Medulla oblongata (tissue), 1 donor: ENCODE measurements around the gene TMIGD3.

Experiments
- DNase-seq: peaks from one replicate; pipeline ENCODE4 v3.0.0-alpha.2; 2015; ENCODE audit errors: extremely low spot score

Gene TMIGD3

DNA sequence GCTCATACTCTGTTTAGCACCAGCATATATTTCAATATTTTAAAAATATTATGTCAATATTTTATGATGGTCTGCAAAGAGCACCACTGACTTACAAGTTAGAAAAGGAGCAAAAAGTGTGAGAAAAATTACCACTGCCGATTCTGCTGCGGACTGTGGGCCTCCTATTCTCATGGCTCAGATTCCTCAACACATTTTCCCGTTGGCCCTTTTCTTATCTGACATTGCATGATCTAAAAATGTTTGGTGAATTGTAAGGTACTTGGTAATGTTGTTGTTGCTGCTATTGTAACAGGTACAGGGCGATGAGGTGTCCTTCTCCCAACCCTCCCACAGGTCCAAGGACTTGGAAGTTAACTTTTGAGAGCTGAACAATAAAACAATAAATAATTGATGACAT, 28.9 kb downstream of the TMIGD3 start:
- DNase-seq: no peak

GRCh38 chr1:111474106-111474505, 29.3 kb downstream of the TMIGD3 start:
- no peak for DNase-seq

- no peak for DNase-seq
Measured at GRCh38 chr1:111471538-111471937, 31.9 kb downstream of the TMIGD3 start.

- DNase-seq: peak; percentile 86
Measured at GRCh38 chr1:111471012-111471411, 32.4 kb downstream of the TMIGD3 start.

GRCh38 chr1:111470596-111470995, 32.8 kb downstream of the TMIGD3 start:
- DNase-seq: no peak

GRCh38 chr1:111469539-111469938, 33.9 kb downstream of the TMIGD3 start:
- DNase-seq: no peak

GRCh38 chr1:111468717-111469100, 34.7 kb downstream of the TMIGD3 start:
- DNase-seq: no peak

DNA sequence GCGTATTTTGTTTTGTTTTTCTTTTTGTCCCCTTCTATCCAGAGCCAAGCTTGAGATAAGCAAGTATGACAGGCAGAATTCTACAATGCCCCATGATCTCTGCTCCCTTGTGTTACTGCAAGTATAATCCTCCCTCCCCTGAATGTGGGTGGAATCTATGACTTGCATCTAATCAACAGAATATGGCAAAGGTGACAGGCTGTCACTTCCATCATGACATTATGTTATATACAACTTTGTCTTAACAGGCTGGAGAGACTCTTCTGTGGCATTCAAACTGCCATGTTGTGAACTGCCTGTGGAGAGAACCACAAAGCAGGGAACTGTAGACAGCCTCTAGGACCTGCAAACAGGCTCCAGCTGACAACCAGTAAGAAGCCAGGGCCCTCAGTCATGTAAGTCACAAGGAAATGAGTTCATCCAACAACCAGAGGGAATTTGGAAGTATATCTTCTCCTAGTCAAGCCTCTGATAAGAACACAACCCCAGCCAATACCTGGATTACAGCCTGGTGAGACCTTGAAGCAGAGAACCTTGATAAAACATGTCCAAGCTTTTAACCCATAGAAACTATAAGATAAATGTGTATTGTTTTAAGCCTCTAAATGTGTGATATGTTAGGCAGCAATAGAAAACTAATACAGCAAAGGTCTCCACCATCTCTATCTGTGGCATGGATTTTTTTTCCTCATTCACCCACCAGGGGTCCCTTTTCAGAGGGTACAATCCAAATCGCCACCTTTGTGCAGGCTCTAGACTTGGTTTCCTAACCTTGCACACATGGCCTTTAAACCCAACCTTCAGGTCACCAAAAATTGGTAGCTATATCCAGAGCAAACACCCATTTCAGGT, 35.3 kb downstream of the TMIGD3 start:
- DNase-seq: no peak

GRCh38 chr1:111466480-111466879, 37.0 kb downstream of the TMIGD3 start:
- no peak for DNase-seq

- no peak for DNase-seq
Measured at GRCh38 chr1:111465754-111466153, 37.7 kb downstream of the TMIGD3 start.

DNA sequence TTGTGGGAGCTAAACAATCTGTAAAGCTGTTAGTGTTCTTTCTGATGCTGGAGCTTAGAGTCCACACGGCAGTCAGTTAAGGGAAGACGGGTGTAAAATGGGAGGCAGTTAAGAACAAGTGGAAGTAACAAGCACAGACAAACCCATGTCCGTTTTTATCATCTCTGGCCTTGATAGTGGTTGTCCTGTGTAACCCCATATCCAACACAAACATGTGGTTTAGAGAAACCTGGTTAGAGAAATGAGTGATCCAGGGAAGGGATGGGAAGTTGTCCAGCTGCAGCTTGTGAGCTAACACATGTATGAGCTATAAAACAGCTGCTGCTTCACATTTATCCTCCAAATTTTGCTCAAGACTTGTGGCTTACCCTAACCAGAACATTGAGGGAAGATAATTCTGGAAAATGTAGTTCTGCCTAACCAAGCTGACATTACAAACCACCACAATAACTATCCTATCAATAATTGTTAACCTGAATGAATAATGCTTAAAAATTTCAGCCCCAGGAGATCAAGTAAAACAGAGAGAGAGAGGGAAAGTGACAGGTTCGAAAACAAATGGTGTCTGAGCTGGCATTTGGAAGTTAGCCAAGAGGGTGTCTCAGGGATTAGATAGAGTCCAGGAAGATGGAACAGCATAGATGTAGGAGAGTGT, 40.3 kb downstream of the TMIGD3 start:
- DNase-seq: no peak

- no peak for DNase-seq
Measured at GRCh38 chr1:111462370-111463028, 40.9 kb downstream of the TMIGD3 start.

GRCh38 chr1:111461765-111462164, 41.7 kb downstream of the TMIGD3 start:
- DNase-seq: no peak

DNA sequence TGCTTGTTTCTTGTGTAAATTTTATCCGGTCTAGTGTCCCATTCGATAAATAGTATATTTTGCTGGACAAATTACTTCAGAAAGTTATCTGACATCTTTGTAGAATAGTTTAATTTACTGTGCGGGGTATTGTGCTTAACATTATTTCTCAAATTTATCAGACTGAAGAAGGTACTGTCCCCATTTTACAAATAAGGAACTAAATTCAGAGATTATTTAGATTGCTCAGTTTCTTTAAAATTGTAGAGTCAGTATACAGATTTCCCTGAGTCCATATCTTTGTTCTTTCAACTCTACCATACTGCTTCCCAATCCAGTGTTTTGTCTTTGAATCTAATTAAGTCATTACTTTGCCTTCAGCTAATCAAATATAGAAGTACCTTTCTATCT, 47.8 kb downstream of the TMIGD3 start:
- no peak for DNase-seq

- no peak for DNase-seq
Measured at GRCh38 chr1:111454859-111455641, 48.4 kb downstream of the TMIGD3 start.

- no peak for DNase-seq
Measured at GRCh38 chr1:111453706-111454105, 49.7 kb downstream of the TMIGD3 start.

DNA sequence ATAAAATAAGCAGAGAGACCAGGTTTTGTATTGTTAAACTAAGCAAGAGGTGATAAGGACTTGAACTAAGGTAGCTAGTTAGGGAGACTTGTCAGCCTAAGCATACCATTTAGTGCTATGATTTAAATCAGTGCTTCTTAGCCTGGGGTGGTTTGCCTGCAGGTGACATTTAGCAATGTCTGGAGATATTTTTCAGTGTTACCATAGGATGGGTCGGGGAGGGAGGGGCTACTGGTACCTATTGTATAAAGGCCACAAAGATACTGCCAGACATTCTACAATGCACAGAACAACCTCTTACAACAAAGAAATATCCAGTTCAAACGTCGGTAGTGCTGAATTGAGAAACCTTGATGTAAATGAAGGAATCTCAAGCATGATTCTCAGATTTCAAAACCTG, 50.9 kb downstream of the TMIGD3 start:
- DNase-seq: no peak

DNA sequence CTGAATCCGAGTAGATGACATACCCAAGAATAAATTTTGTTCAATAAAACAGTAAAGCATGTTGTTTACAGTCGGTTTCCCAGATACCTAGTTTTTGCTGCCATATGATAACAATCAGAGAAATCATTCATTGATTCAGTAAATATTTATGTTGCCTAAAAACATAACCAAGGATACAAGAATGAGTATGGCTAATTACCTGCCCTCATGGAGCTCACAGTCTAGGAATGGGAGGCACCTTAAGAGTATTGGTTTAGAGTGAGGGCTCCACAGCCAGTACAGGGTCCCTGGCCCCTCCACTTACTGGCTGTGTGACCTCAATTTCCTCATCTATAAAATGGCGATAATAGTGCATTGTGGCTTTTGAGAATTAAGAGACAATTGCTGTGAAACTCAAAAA, 53.2 kb downstream of the TMIGD3 start:
- DNase-seq: no peak

GRCh38 chr1:111449703-111450017, 53.8 kb downstream of the TMIGD3 start:
- DNase-seq: no peak

DNA sequence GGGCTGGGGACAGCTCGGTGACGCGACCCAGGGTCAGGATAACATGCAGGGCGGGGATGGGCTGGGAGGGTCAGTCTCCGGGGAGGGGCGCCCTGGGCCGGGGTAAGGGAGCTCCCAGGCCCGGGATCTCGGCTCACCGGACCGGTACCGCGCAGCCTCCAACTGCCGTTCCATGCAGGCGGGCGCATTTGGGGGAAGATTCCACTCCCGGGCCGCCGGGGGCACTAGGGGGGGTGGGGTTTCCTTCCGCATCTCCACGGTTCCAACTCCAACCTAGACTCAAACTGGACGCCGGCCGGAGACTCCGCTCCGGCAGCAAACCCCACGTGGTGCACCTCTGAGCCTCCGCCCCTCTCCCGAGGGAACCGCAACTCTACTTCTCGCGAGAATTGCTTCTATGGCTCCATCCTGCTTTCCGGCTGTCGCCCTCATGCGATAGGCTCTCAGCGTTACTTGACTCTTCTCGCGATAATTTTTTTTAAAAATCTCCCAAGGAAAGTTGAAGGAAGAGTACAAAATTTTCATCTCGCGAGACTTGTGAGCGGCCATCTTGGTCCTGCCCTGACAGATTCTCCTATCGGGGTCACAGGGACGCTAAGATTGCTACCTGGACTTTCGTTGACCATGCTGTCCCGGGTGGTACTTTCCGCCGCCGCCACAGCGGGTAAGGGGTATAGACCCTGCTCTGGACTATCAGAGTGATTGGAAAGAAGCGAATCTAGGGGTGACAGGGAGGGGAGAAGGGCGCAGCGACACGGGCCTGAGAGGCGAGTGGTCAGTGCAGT, 54.3 kb downstream of the TMIGD3 start, which contains the start of the genes ATP5PB and WDR77:
Gene ATP5PB (plus strand): TSS at position 547 of the 785 bp plus-strand sequence. CDS start 78 bp downstream, at position 625.
Gene WDR77 (minus strand): TSS at position 339 of the 785 bp plus-strand sequence. CDS start 87 bp downstream, at position 252.
- DNase-seq: peak; percentile 99

GRCh38 chr1:111448482-111448917, 54.9 kb downstream of the TMIGD3 start:
- no peak for DNase-seq
